Thoracic aorta (tissue), 2 donors: ENCODE data around the gene DOCK10. TPM values are rescaled to one million over a fixed set of nuclear protein-coding genes. Genes with fewer than 3 reads are reported as not detected.

Source experiments
- ATAC-seq: fragments of 150-250 bp; one replicate; pipeline ENCODE4 v1.8.0; 2017; ENCODE audit warnings: low read depth; ENCODE audit not compliant: insufficient number of reproducible peaks, low FRiP score
- DNase-seq: peaks from one replicate; pipeline ENCODE4 v3.0.0-alpha.2; 2020; ENCODE audit warnings: low spot score
- H3K27ac ChIP-seq, 2 donors: fragments of 200-600 bp; sonication (generic); 1 replicate in 1 of 2; 2 replicates in 1 of 2; pipeline ENCODE4 v1.5.1; 2016; ENCODE audit warnings: mild to moderate bottlenecking in 2 of 2, moderate library complexity in 2 of 2
- H3K27me3 ChIP-seq: fragments of 200-600 bp; sonication (generic); replicated peaks from 2 replicates; pipeline ENCODE4 v1.6.0; 2016; ENCODE audit warnings: mild to moderate bottlenecking; ENCODE audit not compliant: insufficient read depth
- H3K36me3 ChIP-seq: fragments of 200-600 bp; sonication (generic); one replicate; pipeline ENCODE4 v1.5.1; 2016
- H3K4me1 ChIP-seq, 2 donors: fragments of 200-600 bp; sonication (generic); 1 replicate in 1 of 2; 2 replicates in 1 of 2; pipeline versions ENCODE4 v1.5.1 to v1.6.0; 2016; ENCODE audit warnings: low read depth in 2 of 2, mild to moderate bottlenecking in 1 of 2; ENCODE audit not compliant: control insufficient read depth in 1 of 2
- H3K4me3 ChIP-seq: fragments of 200-600 bp; sonication (generic); 2 replicates; pipeline ENCODE4 v1.5.1; 2016; ENCODE audit warnings: mild to moderate bottlenecking
- H3K9me3 ChIP-seq: fragments of 200-600 bp; sonication (generic); 2 replicates; pipeline ENCODE4 v1.5.1; 2016
- CTCF ChIP-seq: fragments of 200-600 bp; sonication (generic); IDR thresholded peaks from one replicate; pipeline ENCODE4 v1.5.1; 2019; ENCODE audit warnings: antibody characterized with exemption
- total RNA-seq, 2 donors: library from RNA; depleted of rRNA; stranded (reverse); fragments of >200 nt; gene quantifications; one replicate each; pipeline versions ENCODE4 v1.1.0 to v1.2.3, GENCODE V29; 2016

DOCK10 gene
- total RNA-seq, 2 donors from 2014 or later, result 44.9 to 53.0 TPM

DNA sequence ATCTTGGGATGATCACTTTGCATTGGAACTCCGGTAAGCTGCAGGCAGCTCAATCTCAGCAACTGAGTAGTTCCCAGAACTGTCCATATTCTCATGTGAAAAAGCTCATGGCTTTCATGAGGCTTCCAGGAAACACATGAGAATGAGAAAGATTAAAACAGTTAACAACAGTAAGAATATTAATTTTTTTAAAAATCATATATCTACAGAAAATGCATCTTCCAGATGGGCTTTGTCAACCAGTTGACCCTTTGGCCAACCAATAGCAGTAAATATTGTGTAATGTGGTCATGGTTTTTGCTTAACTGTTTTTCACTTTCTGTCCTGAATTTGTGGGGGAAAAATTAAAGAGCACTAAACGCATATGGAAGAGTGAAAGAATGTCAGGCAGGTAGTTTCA lies 194.9 kb downstream of the DOCK10 start:
- H3K27me3 ChIP-seq, result no peaks in the 10 kb centered on the region
- DNase-seq (no peak), ATAC-seq (no peak)
- no peaks in the 10 kb centered on the region for H3K9me3 ChIP-seq
- H3K4me3 ChIP-seq, result no peak overlapping the region
- H3K36me3 ChIP-seq, result peaks cover 7% of the 10 kb centered on the region
- peaks cover 3 to 9% of the 10 kb centered on the region in 2 donors for H3K4me1 ChIP-seq
- no peak for TF ChIP-seq CTCF
- H3K27ac ChIP-seq, result no peak overlapping the region

- Histone ChIP-seq H3K36me3 (peaks cover 7% of the 10 kb centered on the region), H3K9me3 (no peaks in the 10 kb centered on the region), H3K27me3 (no peaks in the 10 kb centered on the region), H3K4me3 (no peak overlapping the region), H3K27ac (no peak overlapping the region), H3K4me1 (peaks cover 0 to 3% of the 10 kb centered on the region in 2 donors)
- no peak for DNase-seq
- TF ChIP-seq CTCF, result no peak
- ATAC-seq, result no peak
Observed at GRCh38 chr2:224846686-224847085, 195.6 kb downstream of the DOCK10 start.

DNA sequence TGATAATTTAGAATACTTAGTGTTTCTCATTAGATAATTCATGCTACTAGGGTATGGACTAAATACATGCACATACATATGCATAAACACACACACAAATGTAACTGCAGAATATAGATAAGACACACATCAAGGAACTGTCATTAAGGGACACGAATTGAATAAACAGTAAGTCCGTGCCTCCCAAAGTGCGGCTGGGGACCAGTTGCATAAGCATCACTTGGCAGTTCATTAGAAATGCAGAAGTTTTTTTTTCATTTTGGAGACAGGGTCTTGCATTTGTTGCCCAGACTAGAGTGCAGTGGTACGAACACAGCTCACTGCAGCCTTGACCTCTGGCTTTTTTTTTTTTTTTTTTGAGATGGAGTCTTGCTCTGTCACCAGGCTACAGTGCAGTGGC lies 196.1 kb downstream of the DOCK10 start:
- H3K27me3 ChIP-seq, result no peaks in the 10 kb centered on the region
- H3K4me1 ChIP-seq, result no peaks in the 10 kb centered on the region
- no peak overlapping the region for H3K4me3 ChIP-seq
- TF ChIP-seq CTCF, result no peak
- no peak for ATAC-seq
- DNase-seq, result no peak
- peaks cover 7% of the 10 kb centered on the region for H3K36me3 ChIP-seq
- H3K27ac ChIP-seq, result no peak overlapping the region
- H3K9me3 ChIP-seq, result no peaks in the 10 kb centered on the region

- no peaks in the 10 kb centered on the region for H3K27me3 ChIP-seq
- no peaks in the 10 kb centered on the region for H3K9me3 ChIP-seq
- DNase-seq (no peak), ATAC-seq (no peak)
- peaks cover 7% of the 10 kb centered on the region for H3K36me3 ChIP-seq
- TF ChIP-seq CTCF, result no peak
- H3K27ac ChIP-seq, result no peak overlapping the region
- no peak overlapping the region for H3K4me3 ChIP-seq
- peaks cover 0 to 3% of the 10 kb centered on the region in 2 donors for H3K4me1 ChIP-seq
Observed at GRCh38 chr2:224843141-224843540, 199.1 kb downstream of the DOCK10 start.

DNA sequence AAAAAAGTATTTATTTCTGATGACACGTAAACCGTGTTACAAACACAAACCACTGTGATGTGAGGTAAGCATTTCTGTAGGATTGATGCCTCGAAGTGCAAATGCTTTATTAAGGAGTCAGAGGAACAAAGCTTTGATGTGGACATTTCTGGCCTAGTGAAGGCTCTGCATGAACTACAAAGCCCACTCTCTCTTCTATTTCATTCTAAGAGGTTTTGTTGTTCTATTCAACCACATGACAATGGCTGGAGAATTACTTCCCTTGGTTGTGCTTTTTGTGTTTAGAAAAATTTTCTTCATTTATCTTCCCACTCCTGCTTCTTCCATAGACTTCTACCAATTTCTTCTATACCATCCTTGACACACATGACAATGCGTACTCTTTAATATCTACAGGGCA lies 200.4 kb downstream of the DOCK10 start:
- no peak for ATAC-seq
- no peak for TF ChIP-seq CTCF
- DNase-seq, result no peak
- Histone ChIP-seq H3K4me3 (no peak overlapping the region), H3K36me3 (peaks cover 7% of the 10 kb centered on the region), H3K27ac (no peak overlapping the region), H3K4me1 (peaks cover 0 to 8% of the 10 kb centered on the region in 2 donors), H3K27me3 (no peaks in the 10 kb centered on the region), H3K9me3 (no peaks in the 10 kb centered on the region)
